Panc1 (cell line): ENCODE data around the gene NFKBIB. TPM values are rescaled to one million over a fixed set of nuclear protein-coding genes. Genes with fewer than 3 reads are reported as not detected.

ENCODE experiments used
- ATAC-seq: fragments of 200-7000 bp; cut with Tn5 transposase; 2 replicates; pipeline ENCODE4 v1.9.1; 2020; ENCODE audit warnings: mild to moderate bottlenecking, moderate library complexity
- BruUV-seq: library from RNA; stranded (reverse); fragments of 400-500 nt; replicated peaks from 2 replicates; lab custom pipeline; 2021; lab: Mats Ljungman, UMichigan
- CTCF ChIA-PET: fragments of 300-600 bp; sonication (Branson Sonifier 250); formaldehyde crosslinking; loops from one replicate; lab custom pipeline; 2022; ENCODE audit warnings: antibody characterized with exemption; lab: Charles Lee
- POLR2A ChIA-PET: fragments of 300-600 bp; sonication (Branson Sonifier 250); formaldehyde crosslinking; loops from one replicate; lab custom pipeline; 2022; ENCODE audit warnings: antibody characterized with exemption; lab: Charles Lee
- DNase-seq: peaks from one replicate; pipeline ENCODE4 v3.0.0-alpha.2; 2010; ENCODE audit warnings: low read depth, low spot score
- H3K27ac ChIP-seq: 2 replicates; pipeline ENCODE4 v1.5.1; 2011; ENCODE audit warnings: mild to moderate bottlenecking, low read length, inconsistent platforms
- H3K27me3 ChIP-seq: fragments of 200-500 bp; sonication (Bioruptor generic); 2 replicates; pipeline ENCODE4 v1.6.0; 2014; ENCODE audit warnings: low read length, inconsistent platforms; ENCODE audit not compliant: control insufficient read depth, insufficient read depth
- H3K36me3 ChIP-seq: fragments of 200-500 bp; sonication (Bioruptor generic); 2 replicates; pipeline ENCODE4 v1.5.1; 2014; ENCODE audit warnings: inconsistent platforms, mild to moderate bottlenecking, low read length, moderate library complexity; ENCODE audit not compliant: control insufficient read depth, insufficient read depth
- H3K4me1 ChIP-seq: 2 replicates; pipeline ENCODE4 v1.5.1; 2011; ENCODE audit warnings: inconsistent platforms, mild to moderate bottlenecking, low read length, moderate library complexity; ENCODE audit not compliant: control insufficient read depth, insufficient read depth
- H3K4me3 ChIP-seq, 2 experiments: 2 replicates each; pipeline ENCODE4 v1.5.1; 2011 to 2012; ENCODE audit warnings: low read depth in 2 of 2, low read length in 2 of 2, mild to moderate bottlenecking in 2 of 2, inconsistent platforms in 1 of 2, moderate library complexity in 1 of 2
- H3K9me3 ChIP-seq: fragments of 200-500 bp; sonication (Bioruptor generic); 2 replicates; pipeline ENCODE4 v1.5.1; 2014; ENCODE audit warnings: low read depth, mild to moderate bottlenecking, inconsistent platforms, low read length, moderate library complexity; ENCODE audit not compliant: control insufficient read depth, insufficient read depth
- CTCF ChIP-seq: fragments of 450-650 bp; IDR thresholded peaks from 2 replicates; pipeline ENCODE4 v1.5.1; 2017; ENCODE audit warnings: mild to moderate bottlenecking
- POLR2AphosphoS5 ChIP-seq: IDR thresholded peaks from 2 replicates; pipeline ENCODE4 v1.6.1; 2012; ENCODE audit warnings: mild to moderate bottlenecking, low read depth, low read length, moderate library complexity
- REST ChIP-seq, 2 experiments: IDR thresholded peaks; 2 replicates each; pipeline ENCODE4 v1.6.1; 2011 to 2012; ENCODE audit warnings: low read depth in 2 of 2, control low read depth in 1 of 2, low read length in 1 of 2, mild to moderate bottlenecking in 1 of 2, moderate library complexity in 1 of 2; ENCODE audit not compliant: insufficient read depth in 1 of 2
- SIN3A ChIP-seq: IDR thresholded peaks from 2 replicates; pipeline ENCODE4 v1.6.1; 2012; ENCODE audit warnings: low read depth, mild to moderate bottlenecking, low read length, moderate library complexity, borderline replicate concordance; ENCODE audit not compliant: insufficient read depth
- TCF7L2 ChIP-seq: IDR thresholded peaks from 2 replicates; pipeline ENCODE4 v1.6.1; 2011; ENCODE audit warnings: mild to moderate bottlenecking, low read depth, low read length, inconsistent platforms
- in situ Hi-C: cut with HindIII; loops from 2 replicates; pipeline ENCODE4 v1.10.0; 2016; ENCODE audit warnings: low sequenced_read_pairs, low pct_unique_long_range_greater_than_20kb
- intact Hi-C: fragments of 100-400 bp; cut with micrococcal nuclease; formaldehyde crosslinking; loops from one replicate; pipeline ENCODE4 v1.10.0; 2022; ENCODE audit not compliant: unreplicated experiment
- total RNA-seq: library from RNA; stranded (reverse); gene quantifications from one replicate; pipeline ENCODE4 v1.2.1, GENCODE V29; 2021; ENCODE audit not compliant: unreplicated experiment

Gene NFKBIB
- total RNA-seq, 1 experiment from 2014 or later = 185 TPM

DNA sequence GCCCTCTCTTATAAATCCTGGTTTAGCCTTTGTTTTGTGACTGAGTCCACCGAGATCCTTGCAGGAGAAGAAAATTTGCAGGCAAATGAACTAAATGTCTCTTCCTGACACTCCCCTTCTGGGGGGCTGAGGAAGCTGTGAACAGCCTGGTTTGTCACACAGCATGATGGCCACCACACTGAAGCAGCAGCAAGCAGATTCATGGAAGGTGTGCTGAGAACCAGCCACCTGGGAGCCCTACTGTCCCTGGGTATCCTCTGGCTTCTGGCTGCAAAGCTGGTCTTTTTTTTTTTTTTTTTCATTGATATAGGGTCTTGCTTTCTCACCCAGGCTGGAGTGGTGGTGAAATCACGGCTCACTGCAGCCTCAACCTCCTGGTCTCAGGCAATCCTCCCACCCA is 42.2 kb downstream of the NFKBIB start:
- no TSS peak for BruUV-seq
- ATAC-seq = peak; percentile 0; the same call in 1 of the 2 replicates
- ChIA-PET CTCF (interaction anchor here (0.6 to 1.5 kb wide), 4 partner anchors 14 to 201 kb away, joined by 3 to 6 read pairs (median 4); partner anchors contain the start of gene FBXO17), POLR2A (interaction anchor here (0.6 kb wide), 1 partner anchor 93 kb away, joined by 10 read pairs; no protein-coding TSS in a partner anchor)
- DNase-seq = no peak
- intact Hi-C loops (loop anchor here (10.0 kb wide), 1 partner anchor 393 kb away; the partner anchor contains the start of gene GMFG), in situ Hi-C loops (no loop called here)
- no peak overlapping the region for H3K4me3 ChIP-seq
- H3K36me3 ChIP-seq = peaks cover 12% of the 10 kb centered on the region
- H3K27me3 ChIP-seq = no peaks in the 10 kb centered on the region
- no peaks in the 10 kb centered on the region for H3K4me1 ChIP-seq
- no peaks in the 10 kb centered on the region for H3K9me3 ChIP-seq
- peak; percentile 55; the same call in 1 of the 2 replicates for TF ChIP-seq POLR2AphosphoS5
- no peak for TF ChIP-seq REST (IDR thresholded peaks at IDR 0.05; ENCODE audit: insufficient read depth in 1 of 2, low read depth in 2 of 2, low read length in 1 of 2)
- TF ChIP-seq TCF7L2 = no peak
- no peak for TF ChIP-seq CTCF
- TF ChIP-seq SIN3A = 0 out of 2 replicates have a peak, but pooled peaks have one; percentile 76
- H3K27ac ChIP-seq = no peak overlapping the region

GRCh38 chr19:38942471-38943181 is 42.9 kb downstream of the NFKBIB start:
- Histone ChIP-seq H3K27ac (no peak overlapping the region), H3K36me3 (peaks cover 13% of the 10 kb centered on the region), H3K27me3 (no peaks in the 10 kb centered on the region), H3K4me1 (no peaks in the 10 kb centered on the region), H3K4me3 (no peak overlapping the region), H3K9me3 (no peaks in the 10 kb centered on the region)
- ChIA-PET POLR2A (interaction anchor here (0.6 to 0.7 kb wide), 3 partner anchors 12 to 831 kb away, joined by 3 to 10 read pairs (median 3); partner anchors contain the start of gene MRPS12), CTCF (interaction anchor here (0.6 to 1.5 kb wide), 5 partner anchors 33 to 257 kb away, joined by 3 to 6 read pairs (median 5); partner anchors contain the start of gene FBXO17)
- intact Hi-C loops (loop anchor here (10.0 kb wide), 1 partner anchor 392 kb away; the partner anchor contains the start of gene GMFG), in situ Hi-C loops (no loop called here)
- no TSS peak for BruUV-seq
- ATAC-seq (peak; percentile 36), DNase-seq (no peak)
- TF ChIP-seq TCF7L2 (no peak), REST (IDR thresholded peaks at IDR 0.05; ENCODE audit: insufficient read depth in 1 of 2, low read depth in 2 of 2, low read length in 1 of 2) (0 out of 4 replicates have a peak, but pooled peaks of 1 of the 2 experiments have one; percentile 47), POLR2AphosphoS5 (peak; percentile 8; the same call in 1 of the 2 replicates), SIN3A (no peak), CTCF (no peak)
